22Rv1 (cell line): ENCODE measurements around the gene TIMM13.
"Not testable (repeated sequence)": the region's sequence is repeated elsewhere in the genome, so short reads cannot be mapped to it uniquely, and the experiment has no call there.

Experiments used
- H3K27ac ChIP-seq: fragments of 450-650 bp; 2 replicates; pipeline ENCODE4 v1.5.1; 2017
- ZFX ChIP-seq: fragments of 450-650 bp; IDR thresholded peaks from 2 replicates; pipeline ENCODE4 v1.6.1; 2017; ENCODE audit warnings: antibody characterized with exemption, borderline replicate concordance
- TF ChIP-seq, protein P1 (sequence below): fragments of 450-650 bp; IDR thresholded peaks from 2 replicates; pipeline ENCODE4 v1.5.1; 2017; ENCODE audit warnings: mild to moderate bottlenecking

TIMM13 gene

DNA sequence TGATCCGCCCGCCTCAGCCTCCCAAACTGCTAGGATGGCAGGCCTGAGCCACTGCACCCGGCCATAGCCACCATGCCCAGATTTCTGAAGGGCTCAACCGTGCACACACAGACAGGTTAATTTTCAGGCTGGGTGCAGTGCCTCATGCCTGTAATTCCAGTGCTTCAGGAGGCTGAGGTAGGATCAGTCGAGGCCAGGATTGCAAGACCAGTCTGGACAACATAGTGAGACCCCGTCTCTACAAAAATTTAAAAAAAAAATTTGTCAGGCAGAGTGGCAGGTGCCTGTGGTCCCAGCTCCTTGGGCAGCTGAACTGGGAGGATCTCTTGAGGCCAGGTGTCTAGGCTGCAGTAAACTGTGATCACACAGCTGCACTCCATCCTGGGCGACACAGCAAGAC, 7.6 kb downstream of the TIMM13 start:
- H3K27ac ChIP-seq = no peak overlapping the region
- TF ChIP-seq, protein P1, sequence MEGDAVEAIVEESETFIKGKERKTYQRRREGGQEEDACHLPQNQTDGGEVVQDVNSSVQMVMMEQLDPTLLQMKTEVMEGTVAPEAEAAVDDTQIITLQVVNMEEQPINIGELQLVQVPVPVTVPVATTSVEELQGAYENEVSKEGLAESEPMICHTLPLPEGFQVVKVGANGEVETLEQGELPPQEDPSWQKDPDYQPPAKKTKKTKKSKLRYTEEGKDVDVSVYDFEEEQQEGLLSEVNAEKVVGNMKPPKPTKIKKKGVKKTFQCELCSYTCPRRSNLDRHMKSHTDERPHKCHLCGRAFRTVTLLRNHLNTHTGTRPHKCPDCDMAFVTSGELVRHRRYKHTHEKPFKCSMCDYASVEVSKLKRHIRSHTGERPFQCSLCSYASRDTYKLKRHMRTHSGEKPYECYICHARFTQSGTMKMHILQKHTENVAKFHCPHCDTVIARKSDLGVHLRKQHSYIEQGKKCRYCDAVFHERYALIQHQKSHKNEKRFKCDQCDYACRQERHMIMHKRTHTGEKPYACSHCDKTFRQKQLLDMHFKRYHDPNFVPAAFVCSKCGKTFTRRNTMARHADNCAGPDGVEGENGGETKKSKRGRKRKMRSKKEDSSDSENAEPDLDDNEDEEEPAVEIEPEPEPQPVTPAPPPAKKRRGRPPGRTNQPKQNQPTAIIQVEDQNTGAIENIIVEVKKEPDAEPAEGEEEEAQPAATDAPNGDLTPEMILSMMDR = no peak
- TF ChIP-seq ZFX = no peak

DNA sequence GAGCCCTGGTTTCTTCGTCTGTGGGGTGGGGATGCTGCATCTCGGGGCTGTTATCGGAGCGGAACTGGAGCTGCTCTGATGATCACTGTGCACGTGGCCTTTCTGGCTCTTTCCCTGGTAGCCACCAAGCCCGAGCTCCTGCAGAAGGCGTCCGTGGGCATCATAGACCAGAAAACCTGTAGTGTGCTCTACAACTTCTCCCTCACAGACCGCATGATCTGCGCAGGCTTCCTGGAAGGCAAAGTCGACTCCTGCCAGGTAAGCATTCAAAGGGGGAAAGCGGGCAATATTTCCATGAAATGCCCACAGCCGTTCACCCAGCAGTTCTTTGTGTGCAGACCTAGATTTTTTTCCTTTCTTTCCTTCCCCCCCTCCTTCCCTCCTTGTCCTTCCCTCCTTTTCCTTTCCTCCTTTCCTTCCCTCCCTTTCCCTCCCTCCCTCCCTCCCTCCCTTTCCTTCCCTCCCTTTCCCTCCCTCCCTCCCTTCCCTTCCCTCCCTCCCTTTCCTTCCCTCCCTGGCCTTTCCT, 9.4 kb downstream of the TIMM13 start:
- TF ChIP-seq, protein P1 = no peak
- no peak for TF ChIP-seq ZFX
- H3K27ac ChIP-seq = no peak overlapping the region

DNA sequence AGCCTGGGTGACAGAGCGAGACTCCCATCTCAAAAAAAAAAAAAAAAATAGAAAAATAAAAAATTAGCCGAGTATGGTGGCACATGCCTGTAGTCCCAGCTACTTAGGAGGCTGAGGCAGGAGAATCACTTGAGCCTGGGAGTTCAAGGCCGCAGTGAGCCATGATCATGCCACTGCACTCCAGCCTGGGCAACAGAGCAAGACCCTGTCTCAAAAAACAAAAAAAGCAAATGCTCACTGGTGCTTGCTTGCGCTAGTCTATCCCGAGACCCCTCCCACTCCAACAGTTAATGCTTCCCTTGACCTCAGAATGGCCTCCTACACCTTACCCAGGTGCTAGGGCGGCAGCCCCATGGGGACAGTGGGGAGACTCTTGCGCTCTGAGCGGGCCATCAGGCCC, 9.9 kb downstream of the TIMM13 start:
- H3K27ac ChIP-seq = not testable (repeated sequence)

DNA sequence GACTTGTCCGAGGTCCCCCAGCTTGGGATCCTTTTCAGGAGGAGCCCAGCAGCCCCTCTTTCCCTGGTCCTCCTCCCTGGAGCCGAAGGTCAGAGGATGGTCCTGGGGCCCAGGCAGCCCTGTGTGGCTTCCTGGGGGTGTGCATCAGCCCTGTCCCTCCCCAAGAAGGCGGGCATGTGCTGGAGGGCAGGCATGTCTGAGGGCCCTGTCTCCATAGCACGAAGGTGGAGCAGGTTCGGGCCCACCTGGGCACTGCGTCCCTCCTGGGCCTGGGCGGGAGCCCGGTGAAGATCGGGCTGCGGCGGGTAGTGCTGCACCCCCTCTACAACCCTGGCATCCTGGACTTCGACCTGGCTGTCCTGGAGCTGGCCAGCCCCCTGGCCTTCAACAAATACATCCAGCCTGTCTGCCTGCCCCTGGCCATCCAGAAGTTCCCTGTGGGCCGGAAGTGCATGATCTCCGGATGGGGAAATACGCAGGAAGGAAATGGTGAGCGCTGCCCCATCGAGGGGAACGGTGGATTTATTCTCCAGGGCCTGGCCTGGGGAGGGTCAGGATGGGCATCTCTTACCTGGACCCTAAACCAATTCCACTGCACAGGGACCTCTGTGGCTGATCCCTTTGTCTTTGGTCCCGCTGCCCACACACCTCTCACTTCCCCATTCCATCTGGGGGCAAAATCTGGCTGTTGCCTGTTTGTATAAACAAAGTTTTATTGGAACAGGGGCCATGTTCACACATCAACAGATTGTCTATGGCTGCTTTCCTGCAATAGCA, 10.9 kb downstream of the TIMM13 start:
- no peak overlapping the region for H3K27ac ChIP-seq
- no peak for TF ChIP-seq ZFX
- TF ChIP-seq, protein P1 = no peak

DNA sequence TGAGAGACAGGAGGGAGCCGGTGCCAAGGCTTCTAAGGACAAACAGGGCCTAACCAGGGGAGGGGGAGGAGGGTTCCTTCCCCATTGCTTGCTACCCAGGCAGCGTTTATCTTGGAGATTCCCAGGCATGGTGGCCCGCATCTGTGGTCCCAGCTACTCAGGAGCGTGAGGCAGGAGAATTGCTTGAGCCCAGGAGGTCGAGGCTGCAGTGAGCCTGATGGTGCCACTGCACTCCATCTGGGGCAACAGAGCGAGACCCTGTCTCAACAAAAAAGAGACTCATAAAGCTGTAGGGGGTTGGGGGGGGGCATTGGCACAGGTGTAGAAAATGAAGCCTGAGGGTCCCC, 11.4 kb downstream of the TIMM13 start:
- TF ChIP-seq ZFX = no peak
- TF ChIP-seq, protein P1 = no peak

DNA sequence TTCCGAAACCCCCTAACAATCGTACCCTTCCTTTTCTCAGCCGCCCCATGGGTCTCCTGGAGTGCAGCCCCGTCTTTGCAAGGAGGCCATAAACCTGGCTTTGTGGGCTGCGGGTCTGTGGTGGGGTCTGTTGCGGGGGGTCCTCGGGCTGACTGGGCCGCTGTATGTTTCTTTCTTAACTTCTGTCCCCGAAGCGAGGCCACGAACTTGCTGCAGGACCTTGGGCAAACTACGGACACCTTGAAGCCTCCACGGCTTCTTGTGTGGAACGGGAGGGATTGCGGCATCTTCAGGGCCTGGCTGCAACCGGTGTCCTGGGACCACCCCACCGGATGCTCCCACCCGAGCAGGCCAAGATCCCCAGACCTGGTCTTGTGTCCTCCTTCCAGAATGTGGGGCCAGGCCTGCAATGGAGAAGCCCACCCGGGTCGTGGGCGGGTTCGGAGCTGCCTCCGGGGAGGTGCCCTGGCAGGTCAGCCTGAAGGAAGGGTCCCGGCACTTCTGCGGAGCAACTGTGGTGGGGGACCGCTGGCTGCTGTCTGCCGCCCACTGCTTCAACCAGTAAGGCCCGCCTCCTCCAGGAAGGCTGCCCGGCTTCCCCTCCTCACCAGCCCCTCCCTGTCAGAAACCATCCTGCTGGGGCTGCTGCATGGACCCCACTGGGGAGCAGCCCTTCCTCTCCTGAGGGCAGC, 12.0 kb downstream of the TIMM13 start:
- H3K27ac ChIP-seq = no peak overlapping the region
- TF ChIP-seq, protein P1 = no peak
- no peak for TF ChIP-seq ZFX

More for the DNA sequence above, 11.4 kb downstream of the TIMM13 start:
- no peak overlapping the region for H3K27ac ChIP-seq

DNA sequence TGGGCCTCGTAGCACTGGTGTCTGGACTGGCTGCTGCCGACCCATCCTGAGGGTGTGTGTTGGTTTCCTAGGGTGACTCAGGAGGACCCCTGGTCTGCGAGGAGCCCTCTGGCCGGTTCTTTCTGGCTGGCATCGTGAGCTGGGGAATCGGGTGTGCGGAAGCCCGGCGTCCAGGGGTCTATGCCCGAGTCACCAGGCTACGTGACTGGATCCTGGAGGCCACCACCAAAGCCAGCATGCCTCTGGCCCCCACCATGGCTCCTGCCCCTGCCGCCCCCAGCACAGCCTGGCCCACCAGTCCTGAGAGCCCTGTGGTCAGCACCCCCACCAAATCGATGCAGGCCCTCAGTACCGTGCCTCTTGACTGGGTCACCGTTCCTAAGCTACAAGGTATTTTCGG, 13.8 kb downstream of the TIMM13 start:
- no peak for TF ChIP-seq ZFX
- TF ChIP-seq, protein P1 = no peak
- H3K27ac ChIP-seq = no peak overlapping the region
